GM23248 (cell line): ENCODE data around the gene CNTN2. TPM values are rescaled to one million over a fixed set of nuclear protein-coding genes. Genes with fewer than 3 reads are reported as not detected.

Source experiments
- DNase-seq: peaks from one replicate; pipeline ENCODE4 v3.0.0-alpha.2; 2015
- H2AFZ ChIP-seq: fragments of 200-600 bp; sonication (generic); 2 replicates; pipeline ENCODE4 v1.6.1; 2016; ENCODE audit warnings: antibody characterized with exemption
- H3F3A ChIP-seq: fragments of 200-600 bp; sonication (generic); 2 replicates; pipeline ENCODE4 v1.6.1; 2016; ENCODE audit warnings: mild to moderate bottlenecking, antibody characterized with exemption, mixed run types; ENCODE audit not compliant: insufficient read depth
- H3K27ac ChIP-seq: fragments of 200-600 bp; sonication (generic); 2 replicates; pipeline ENCODE4 v1.5.1; 2016; ENCODE audit warnings: mild to moderate bottlenecking
- H3K27me3 ChIP-seq: fragments of 200-600 bp; sonication (generic); replicated peaks from 2 replicates; pipeline ENCODE4 v1.6.1; 2016; ENCODE audit warnings: mild to moderate bottlenecking; ENCODE audit not compliant: insufficient read depth
- H3K36me3 ChIP-seq: fragments of 200-600 bp; sonication (generic); 2 replicates; pipeline ENCODE4 v1.6.1; 2016; ENCODE audit warnings: low read depth, mild to moderate bottlenecking
- H3K4me1 ChIP-seq: fragments of 200-600 bp; sonication (generic); 2 replicates; pipeline ENCODE4 v1.6.1; 2016; ENCODE audit warnings: mild to moderate bottlenecking; ENCODE audit not compliant: insufficient read depth
- H3K4me2 ChIP-seq: fragments of 200-600 bp; sonication (generic); one replicate; pipeline ENCODE4 v1.6.1; 2016; ENCODE audit warnings: mild to moderate bottlenecking; ENCODE audit not compliant: unreplicated experiment
- H3K4me3 ChIP-seq: fragments of 200-600 bp; sonication (generic); 2 replicates; pipeline ENCODE4 v1.5.1; 2016; ENCODE audit warnings: mild to moderate bottlenecking
- H3K79me2 ChIP-seq: fragments of 200-600 bp; sonication (generic); 2 replicates; pipeline ENCODE4 v1.6.1; 2016; ENCODE audit warnings: mild to moderate bottlenecking; ENCODE audit not compliant: insufficient read depth
- H3K9ac ChIP-seq: fragments of 200-600 bp; sonication (generic); 2 replicates; pipeline ENCODE4 v1.6.1; 2016; ENCODE audit warnings: mild to moderate bottlenecking
- H3K9me2 ChIP-seq: fragments of 200-600 bp; sonication (generic); 2 replicates; pipeline ENCODE4 v1.6.1; 2016; ENCODE audit warnings: mixed run types, mild to moderate bottlenecking, moderate library complexity; ENCODE audit not compliant: insufficient read depth
- H3K9me3 ChIP-seq: fragments of 200-600 bp; sonication (generic); one replicate; pipeline ENCODE4 v1.6.1; 2017; ENCODE audit warnings: low read depth
- H4K20me1 ChIP-seq: fragments of 200-600 bp; sonication (generic); 2 replicates; pipeline ENCODE4 v1.6.0; 2016; ENCODE audit not compliant: insufficient read depth
- EZH2 ChIP-seq: fragments of 200-600 bp; sonication (generic); IDR thresholded peaks from 2 replicates; pipeline ENCODE4 v1.6.1; 2018; ENCODE audit warnings: antibody characterized with exemption, mild to moderate bottlenecking; ENCODE audit not compliant: insufficient read depth, poor library complexity, severe bottlenecking
- EZH2phosphoT487 ChIP-seq: fragments of 200-600 bp; sonication (generic); IDR thresholded peaks from 2 replicates; pipeline ENCODE4 v1.6.1; 2018; ENCODE audit warnings: antibody characterized with exemption, moderate library complexity, mild to moderate bottlenecking, low read depth; ENCODE audit not compliant: insufficient read depth
- WGBS, 2 experiments: methylation state at CpG; one replicate each; pipeline ENCODE4 v1.1.6; 2015 to 2017; ENCODE audit warnings: low lambda C conversion rate in 2 of 2, low coverage in 1 of 2; ENCODE audit errors: missing lambda C conversion rate in 2 of 2; 5-methylcytosine and 5-hydroxymethylcytosine counted together
- in situ Hi-C: fragments of 300-500 bp; cut with MboI; formaldehyde crosslinking; loops from 2 replicates; pipeline ENCODE4 v1.15.0; 2020
- polyA plus RNA-seq: library from polyadenylated mRNA; unstranded; fragments of >200 nt; fragmentation: Nextera tagmentation; extraction: Ambion mirVana; gene quantifications from 2 replicates; pipeline ENCODE4 v1.2.1, GENCODE V29; 2016
- total RNA-seq: library from RNA; depleted of rRNA; stranded (reverse); fragments of >200 nt; shearing (Covaris generic); gene quantifications from 2 replicates; pipeline ENCODE4 v1.2.3, GENCODE V29; 2014

CNTN2 gene
- total and polyA plus RNA-seq, 2 experiments from 2014 or later = not detected

GRCh38 chr1:205032508-205032907, 10.5 kb upstream of the CNTN2 start:
- peaks cover 39% of the 10 kb centered on the region for H3K27me3 ChIP-seq
- in situ Hi-C loops = no loop called here

GRCh38 chr1:205037539-205037938, 5.5 kb upstream of the CNTN2 start:
- H3K9me3 ChIP-seq = no peaks in the 10 kb centered on the region
- H3K79me2 ChIP-seq = no peaks in the 10 kb centered on the region
- H3K4me3 ChIP-seq = no peak overlapping the region
- DNase-seq = no peak
- no peak overlapping the region for H3K9ac ChIP-seq
- no peak overlapping the region for H2AFZ ChIP-seq
- no peaks in the 10 kb centered on the region for H3K9me2 ChIP-seq
- H3K27ac ChIP-seq = no peak overlapping the region
- H3F3A ChIP-seq = no peaks in the 10 kb centered on the region
- H3K27me3 ChIP-seq = peaks cover 58% of the 10 kb centered on the region
- 56 to 61% methylated on average over 9 of the region's 9 CpGs for WGBS, 2 experiments
- H4K20me1 ChIP-seq = no peaks in the 10 kb centered on the region
- TF ChIP-seq EZH2phosphoT487 = no peak
- no peaks in the 10 kb centered on the region for H3K4me1 ChIP-seq
- in situ Hi-C loops = no loop called here
- no peak overlapping the region for H3K4me2 ChIP-seq
- no peaks in the 10 kb centered on the region for H3K36me3 ChIP-seq

More at GRCh38 chr1:205032508-205032907, 10.5 kb upstream of the CNTN2 start:
- no peaks in the 10 kb centered on the region for H4K20me1 ChIP-seq
- H3K79me2 ChIP-seq = no peaks in the 10 kb centered on the region
- no peak overlapping the region for H3K4me2 ChIP-seq
- H3K9me2 ChIP-seq = no peaks in the 10 kb centered on the region
- H3K36me3 ChIP-seq = no peaks in the 10 kb centered on the region
- H3K4me1 ChIP-seq = no peaks in the 10 kb centered on the region
- H3K9me3 ChIP-seq = no peaks in the 10 kb centered on the region
- TF ChIP-seq EZH2phosphoT487 (no peak), EZH2 (no peak)
- no peak overlapping the region for H3K27ac ChIP-seq
- H3K4me3 ChIP-seq = no peak overlapping the region
- H3F3A ChIP-seq = no peaks in the 10 kb centered on the region
- no peak overlapping the region for H3K9ac ChIP-seq
- H2AFZ ChIP-seq = no peak overlapping the region
- WGBS, 2 experiments = 68 to 71% methylated on average over 7 of the region's 7 CpGs
- DNase-seq = no peak

- H3F3A ChIP-seq = no peaks in the 10 kb centered on the region
- no peaks in the 10 kb centered on the region for H3K4me1 ChIP-seq
- WGBS, 2 experiments = 64% methylated on average over 6 of the region's 6 CpGs
- no peaks in the 10 kb centered on the region for H3K36me3 ChIP-seq
- H2AFZ ChIP-seq = no peak overlapping the region
- no peaks in the 10 kb centered on the region for H3K79me2 ChIP-seq
- in situ Hi-C loops = no loop called here
- no peak overlapping the region for H3K9ac ChIP-seq
- no peak overlapping the region for H3K4me2 ChIP-seq
- peaks cover 63% of the 10 kb centered on the region for H3K27me3 ChIP-seq
- H4K20me1 ChIP-seq = no peaks in the 10 kb centered on the region
- no peaks in the 10 kb centered on the region for H3K9me3 ChIP-seq
- H3K9me2 ChIP-seq = no peaks in the 10 kb centered on the region
- TF ChIP-seq EZH2phosphoT487 (no peak), EZH2 (no peak)
- no peak overlapping the region for H3K4me3 ChIP-seq
- no peak for DNase-seq
- no peak overlapping the region for H3K27ac ChIP-seq
Measured at GRCh38 chr1:205038132-205038786, 4.8 kb upstream of the CNTN2 start.

GRCh38 chr1:205041001-205041715, 1.9 kb upstream of the CNTN2 start:
- in situ Hi-C loops = no loop called here
- H3K36me3 ChIP-seq = no peaks in the 10 kb centered on the region
- H3F3A ChIP-seq = no peaks in the 10 kb centered on the region
- H3K4me1 ChIP-seq = no peaks in the 10 kb centered on the region
- TF ChIP-seq EZH2phosphoT487 (no peak), EZH2 (no peak)
- H3K27ac ChIP-seq = no peak overlapping the region
- no peak for DNase-seq
- no peaks in the 10 kb centered on the region for H3K9me2 ChIP-seq
- 21 to 22% methylated on average over 4 of the region's 4 CpGs for WGBS, 2 experiments
- H3K79me2 ChIP-seq = no peaks in the 10 kb centered on the region
- H3K4me3 ChIP-seq = no peak overlapping the region
- H3K4me2 ChIP-seq = no peak overlapping the region
- H3K9ac ChIP-seq = no peak overlapping the region
- H4K20me1 ChIP-seq = no peaks in the 10 kb centered on the region
- H2AFZ ChIP-seq = no peak overlapping the region
- no peaks in the 10 kb centered on the region for H3K9me3 ChIP-seq
- H3K27me3 ChIP-seq = peaks cover 87% of the 10 kb centered on the region
